Measurements from ENCODE around the gene NOD1.

Gene NOD1

DNA sequence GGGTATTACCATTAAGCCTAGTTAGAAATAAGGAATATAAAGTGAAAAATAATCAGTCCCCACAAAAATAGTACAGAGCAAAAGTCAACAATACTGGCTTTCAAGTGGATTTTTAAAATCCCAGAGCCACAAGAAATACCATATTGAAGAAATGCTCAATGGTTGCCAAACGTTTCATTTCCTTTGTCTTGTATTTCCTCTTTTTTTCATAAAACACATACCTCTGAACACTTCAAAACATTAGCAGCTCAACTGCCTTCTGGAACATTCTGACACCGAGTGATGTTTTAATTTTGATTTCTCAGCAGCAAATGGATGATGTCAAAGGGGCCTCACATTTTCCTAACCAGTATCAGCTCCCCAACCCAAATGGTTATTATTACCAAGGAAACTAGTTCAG lies 10.5 kb downstream of the NOD1 start:
- FAIRE-seq = no peak
- DNase-seq (ENCODE audit: insufficient read length, low spot score) = no peak
- TF ChIP-seq POLR2A (IDR thresholded peaks at IDR 0.05; ENCODE audit: low read depth, low read length) = no peak

DNA sequence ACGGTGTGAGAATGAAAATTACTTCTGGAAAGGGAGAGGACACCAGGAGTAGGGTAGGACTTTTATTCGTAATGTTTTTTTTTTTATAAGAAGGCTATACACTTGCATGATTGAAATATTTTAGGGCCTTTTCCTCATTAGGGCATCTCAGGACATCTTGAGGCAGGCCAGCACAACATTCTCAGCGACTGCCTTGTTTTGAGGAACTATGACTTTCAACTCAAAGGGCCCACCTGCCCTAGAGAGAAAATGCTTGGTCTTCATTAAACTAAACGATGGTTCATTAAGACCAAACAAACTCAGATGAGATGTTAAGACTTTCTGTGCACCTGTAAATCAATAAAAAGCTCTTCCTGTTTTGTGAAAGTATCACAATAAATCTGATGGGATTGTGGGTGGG lies 11.3 kb downstream of the NOD1 start:
- no peak for DNase-seq (ENCODE audit: insufficient read length, low spot score)
- TF ChIP-seq POLR2A (IDR thresholded peaks at IDR 0.05; ENCODE audit: low read depth, low read length) = no peak
- FAIRE-seq = no peak

DNA sequence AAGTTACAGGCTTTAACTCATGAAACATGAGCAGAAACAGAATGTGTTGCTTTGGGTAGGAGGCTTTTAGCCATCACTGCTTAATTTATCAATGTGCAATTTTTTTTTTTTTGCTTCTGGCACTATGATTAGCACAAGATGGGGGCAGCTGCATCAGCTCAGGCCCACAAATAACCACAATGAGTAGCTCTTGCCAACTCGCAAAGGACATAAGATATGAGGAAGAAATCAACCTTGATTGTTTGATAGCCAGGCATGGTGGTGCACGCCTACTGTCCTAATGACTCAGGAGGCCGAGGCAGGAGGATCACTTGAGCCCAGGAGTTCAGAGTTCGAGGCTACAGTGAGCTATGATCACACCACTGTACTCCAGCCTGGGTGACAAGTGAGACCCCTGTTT lies 12.3 kb downstream of the NOD1 start:
- FAIRE-seq (no peak), DNase-seq (ENCODE audit: insufficient read length, low spot score) (no peak)

DNA sequence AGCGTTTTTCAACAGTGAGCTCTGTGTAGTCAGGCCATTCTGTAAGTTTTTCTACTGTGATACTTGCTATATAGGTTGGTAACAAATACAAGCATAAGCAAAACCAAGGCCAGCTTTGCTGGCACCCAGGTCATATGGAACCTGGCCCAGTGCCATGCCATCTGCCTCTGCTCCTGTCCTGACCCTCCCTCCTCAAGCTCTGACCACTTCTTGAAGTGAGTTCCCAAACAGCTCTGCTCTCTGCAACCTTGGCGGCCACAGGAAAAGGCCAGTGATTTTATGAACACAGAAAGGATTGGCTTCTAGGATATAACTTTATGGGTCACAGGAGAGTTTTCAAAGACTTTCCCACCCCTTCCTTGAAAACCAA lies 12.8 kb downstream of the NOD1 start:
- no peak for FAIRE-seq
- DNase-seq (ENCODE audit: insufficient read length, low spot score) = no peak
- no peak for TF ChIP-seq POLR2A (IDR thresholded peaks at IDR 0.05; ENCODE audit: low read depth, low read length)

More for the DNA sequence above, 12.3 kb downstream of the NOD1 start:
- TF ChIP-seq POLR2A (IDR thresholded peaks at IDR 0.05; ENCODE audit: low read depth, low read length) = no peak

DNA sequence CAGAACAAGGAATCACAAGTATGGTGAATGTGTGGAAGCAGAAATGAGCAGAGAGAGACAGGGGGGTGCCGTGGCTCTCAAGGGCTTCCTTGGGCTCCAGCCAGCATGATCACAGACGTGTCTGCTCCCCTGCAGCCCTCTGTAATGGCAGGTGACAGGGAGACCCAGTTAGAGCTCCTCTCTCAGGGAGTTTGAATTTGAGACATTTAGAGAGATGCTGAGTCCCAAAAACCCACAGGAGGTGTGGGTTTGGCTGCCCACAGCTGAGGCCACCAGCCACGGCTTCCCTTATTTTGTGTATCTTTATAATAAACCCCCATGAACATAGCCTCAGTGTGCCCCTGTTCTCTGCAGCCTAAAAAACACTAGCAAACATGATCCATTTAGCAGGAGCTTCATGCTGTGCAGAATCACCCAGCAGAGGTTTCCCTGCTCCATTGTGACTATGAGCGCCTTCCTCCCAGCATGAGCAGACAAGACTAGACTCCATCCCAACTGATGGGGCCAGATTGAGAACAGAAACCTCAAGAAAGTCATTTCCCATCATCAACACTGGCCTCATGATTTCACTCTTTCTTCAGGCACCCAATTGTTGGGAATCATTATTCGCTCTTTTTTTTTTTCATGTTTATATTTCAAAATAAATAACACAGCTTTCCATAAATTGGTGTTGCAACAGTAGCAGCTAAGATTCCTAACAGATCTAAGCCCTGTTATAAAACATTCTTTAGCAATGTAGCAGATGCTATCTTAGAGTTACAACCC lies 13.4 kb downstream of the NOD1 start:
- DNase-seq (ENCODE audit: insufficient read length, low spot score) (no peak), FAIRE-seq (no peak)
- TF ChIP-seq POLR2A (IDR thresholded peaks at IDR 0.05; ENCODE audit: low read depth, low read length) = no peak

DNA sequence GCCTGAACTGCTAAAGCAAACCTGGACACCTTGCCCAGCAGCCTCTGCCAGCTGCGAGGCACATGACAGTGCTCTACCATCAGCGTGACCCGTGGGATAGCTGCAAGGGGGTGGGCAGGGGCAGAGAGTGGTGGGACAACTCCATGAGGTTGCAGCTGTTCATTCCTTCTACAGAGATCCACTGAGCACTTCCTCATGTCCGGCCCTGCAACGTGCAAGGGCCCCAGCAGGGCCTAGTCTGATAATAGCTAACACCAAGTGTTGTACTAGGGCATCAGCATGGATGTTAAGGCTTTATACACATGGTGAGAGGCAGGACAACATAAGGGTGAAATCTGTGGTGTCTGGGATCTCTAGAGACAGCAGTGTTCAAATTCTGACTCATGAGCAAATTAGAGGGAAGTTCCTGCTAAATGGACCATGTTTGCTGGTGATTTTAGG lies 14.3 kb downstream of the NOD1 start:
- TF ChIP-seq POLR2A (IDR thresholded peaks at IDR 0.05; ENCODE audit: low read depth, low read length) = no peak
- no peak for DNase-seq (ENCODE audit: insufficient read length, low spot score)

DNA sequence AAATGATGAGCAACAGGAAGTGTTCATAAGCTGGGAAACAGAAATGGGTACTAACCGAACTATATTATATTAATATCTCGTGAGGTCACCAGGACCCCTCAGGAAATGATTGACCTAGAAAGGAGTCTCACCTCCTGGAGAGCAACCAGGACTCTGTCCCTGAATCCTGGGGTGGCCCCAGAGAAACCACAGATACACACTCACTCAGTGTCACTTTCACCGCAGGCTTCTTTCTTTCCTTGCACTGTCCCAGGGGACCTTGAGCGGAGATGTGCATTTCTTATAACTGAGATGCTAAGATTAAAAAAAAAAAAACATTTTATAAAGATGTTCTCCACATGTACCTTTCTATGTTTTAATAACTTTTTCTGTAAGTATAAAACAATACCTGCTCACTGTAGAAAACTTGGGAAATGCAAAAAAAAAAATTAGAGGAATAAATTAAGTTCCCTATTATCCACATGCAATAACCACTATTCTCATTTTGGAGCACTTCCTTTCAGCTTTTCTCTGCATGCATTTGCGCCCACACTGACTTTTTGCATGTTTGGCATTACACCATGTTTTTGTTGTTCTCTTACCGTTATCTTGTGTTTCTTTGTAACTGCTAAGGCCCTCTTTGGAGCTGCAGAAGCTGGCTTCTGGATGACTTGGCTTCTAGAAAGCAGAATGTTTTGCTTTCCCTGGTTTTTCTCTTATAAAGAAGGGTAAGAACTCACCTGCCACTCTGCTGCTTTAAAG lies 15.0 kb downstream of the NOD1 start:
- no peak for DNase-seq (ENCODE audit: insufficient read length, low spot score)
- TF ChIP-seq POLR2A (IDR thresholded peaks at IDR 0.05; ENCODE audit: low read depth, low read length) = no peak
- FAIRE-seq = no peak

More for the DNA sequence above, 14.3 kb downstream of the NOD1 start:
- FAIRE-seq = no peak

DNA sequence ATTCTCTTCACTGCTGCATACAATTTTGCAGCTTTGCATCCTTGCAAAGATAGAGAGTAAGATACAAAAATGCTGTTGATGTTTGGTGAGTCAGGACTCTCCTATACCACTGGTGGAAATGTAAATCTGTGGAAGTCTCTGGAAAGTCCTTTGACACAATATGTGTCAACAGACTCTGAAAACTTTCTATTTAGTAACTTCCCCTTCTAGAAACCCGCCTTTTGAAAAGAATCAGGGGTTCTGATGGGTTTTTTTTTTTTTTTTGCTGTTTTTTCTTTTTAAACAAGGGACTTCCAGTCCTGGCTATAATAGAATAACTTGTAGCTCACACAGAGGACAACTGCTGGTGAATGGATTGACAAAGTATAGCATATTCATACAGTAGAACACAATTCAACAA lies 16.4 kb downstream of the NOD1 start:
- FAIRE-seq = no peak
- no peak for DNase-seq (ENCODE audit: insufficient read length, low spot score)
- TF ChIP-seq POLR2A (IDR thresholded peaks at IDR 0.05; ENCODE audit: low read depth, low read length) = no peak

DNA sequence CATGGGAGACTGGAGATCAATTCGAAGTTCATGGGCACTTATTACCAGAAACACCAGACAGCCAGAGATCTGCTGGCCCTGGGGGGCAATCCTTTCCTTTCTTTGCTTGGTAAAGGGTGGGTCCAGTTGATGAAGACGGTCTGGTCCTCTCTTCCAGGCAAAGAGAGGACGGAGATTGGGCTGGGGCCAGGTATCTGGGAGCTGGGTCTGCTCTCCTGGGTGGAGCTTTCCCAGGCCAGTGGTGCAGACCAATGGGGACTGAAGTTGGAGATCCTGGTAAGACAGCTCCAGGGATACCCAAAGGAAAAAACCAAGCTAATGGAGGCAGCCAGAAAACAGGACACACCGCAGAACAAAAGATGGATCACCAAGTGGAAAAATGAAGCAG lies 18.3 kb downstream of the NOD1 start:
- TF ChIP-seq POLR2A (IDR thresholded peaks at IDR 0.05; ENCODE audit: low read depth, low read length) = no peak
- no peak for FAIRE-seq
- DNase-seq (ENCODE audit: insufficient read length, low spot score) = peak; percentile 26

DNA sequence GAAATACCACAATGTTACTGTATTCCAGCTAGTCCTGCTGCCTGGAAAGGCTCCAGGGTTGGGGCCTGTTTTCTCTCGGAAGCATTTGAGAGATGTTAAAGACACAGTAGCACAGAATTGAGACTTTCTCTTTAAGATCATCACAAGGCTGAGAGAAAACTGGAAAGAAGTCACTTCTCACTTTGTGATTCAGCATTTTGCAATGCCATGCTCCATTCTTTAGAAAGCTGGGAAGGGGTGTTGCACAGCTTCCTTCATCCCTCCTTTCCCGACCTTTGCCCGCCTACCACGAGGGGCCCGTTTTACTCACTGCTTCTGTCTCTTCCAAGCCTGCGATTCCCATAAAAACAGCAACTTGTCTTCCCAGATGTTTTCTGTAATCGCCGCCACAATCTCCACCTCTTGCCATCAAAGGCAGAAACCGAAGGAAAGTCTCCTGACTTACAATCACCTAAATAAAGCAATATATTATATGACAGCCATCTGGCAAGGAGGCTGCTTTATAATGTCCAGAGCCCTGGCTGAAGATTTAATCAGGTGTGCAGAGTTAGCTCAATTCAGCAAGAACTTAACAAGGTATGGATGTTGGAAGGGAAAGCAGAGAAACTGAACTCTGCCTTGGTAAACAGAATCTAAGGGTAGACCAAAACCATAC lies 18.9 kb downstream of the NOD1 start:
- DNase-seq (ENCODE audit: insufficient read length, low spot score) (peak; percentile 84), FAIRE-seq (peak; percentile 75)
- no peak for TF ChIP-seq POLR2A (IDR thresholded peaks at IDR 0.05; ENCODE audit: low read depth, low read length)

DNA sequence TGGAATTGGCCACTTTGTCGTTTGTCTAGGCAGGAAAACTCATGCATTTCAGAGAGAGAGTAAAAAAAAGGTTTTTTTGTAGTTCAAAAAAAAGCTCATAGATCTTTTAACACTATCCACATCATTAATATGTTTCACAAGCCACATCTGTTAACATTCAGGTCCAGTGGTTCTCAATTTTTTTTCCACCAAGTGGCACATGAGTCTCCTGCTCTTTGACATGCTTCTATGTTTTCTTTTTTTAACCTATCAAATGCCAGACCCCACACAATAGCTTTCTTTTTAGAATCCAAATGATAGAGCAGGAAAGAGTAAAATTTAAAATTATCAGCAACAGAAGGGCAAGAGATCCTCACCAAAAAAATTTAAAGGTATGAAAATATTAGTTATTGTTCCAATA lies 20.3 kb downstream of the NOD1 start:
- TF ChIP-seq POLR2A (IDR thresholded peaks at IDR 0.05; ENCODE audit: low read depth, low read length) = no peak

DNA sequence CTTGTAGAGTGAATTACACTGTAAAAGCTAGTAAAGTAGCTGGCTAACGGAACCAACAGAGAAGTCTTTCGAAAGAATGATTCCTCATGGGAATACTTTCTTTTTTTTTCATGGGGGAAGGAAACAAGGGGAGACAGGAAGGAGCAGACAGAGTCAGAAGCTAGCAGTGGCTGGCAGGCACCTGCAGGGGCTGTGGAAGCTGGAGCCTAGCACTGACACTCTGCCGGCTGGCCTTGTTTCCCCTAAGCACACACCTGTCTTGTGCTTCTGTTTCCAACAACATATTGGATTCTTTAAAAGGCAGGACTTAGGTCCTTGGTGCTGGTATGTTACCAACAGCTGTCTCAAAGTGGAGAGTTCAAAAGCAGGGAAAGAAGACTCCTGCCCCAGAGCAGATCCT lies 24.7 kb downstream of the NOD1 start:
- FAIRE-seq = no peak
- DNase-seq (ENCODE audit: insufficient read length, low spot score) = no peak
- no peak for TF ChIP-seq POLR2A (IDR thresholded peaks at IDR 0.05; ENCODE audit: low read depth, low read length)

More for the DNA sequence above, 20.3 kb downstream of the NOD1 start:
- DNase-seq (ENCODE audit: insufficient read length, low spot score) (no peak), FAIRE-seq (no peak)

DNA sequence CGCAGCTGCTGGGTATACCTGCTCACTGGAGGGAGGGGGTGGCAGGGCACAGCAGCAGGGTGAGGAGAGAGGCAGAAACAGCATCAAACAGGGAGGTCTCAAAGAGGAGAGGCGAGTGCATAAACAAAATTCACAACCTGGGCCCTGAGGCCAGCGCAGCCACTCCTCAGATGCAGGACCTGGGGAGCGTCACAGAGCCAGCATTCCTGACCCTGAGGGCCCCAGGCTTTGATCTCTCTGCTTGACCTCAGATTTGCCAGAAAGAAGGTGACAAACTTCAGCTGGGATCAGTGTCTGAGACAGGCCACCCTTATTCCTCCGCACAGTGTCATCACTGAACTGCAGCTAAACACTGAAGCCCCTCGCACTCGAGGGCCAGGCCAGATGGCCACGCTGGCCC lies 25.6 kb downstream of the NOD1 start:
- FAIRE-seq (no peak), DNase-seq (ENCODE audit: insufficient read length, low spot score) (no peak)
- no peak for TF ChIP-seq POLR2A (IDR thresholded peaks at IDR 0.05; ENCODE audit: low read depth, low read length)

DNA sequence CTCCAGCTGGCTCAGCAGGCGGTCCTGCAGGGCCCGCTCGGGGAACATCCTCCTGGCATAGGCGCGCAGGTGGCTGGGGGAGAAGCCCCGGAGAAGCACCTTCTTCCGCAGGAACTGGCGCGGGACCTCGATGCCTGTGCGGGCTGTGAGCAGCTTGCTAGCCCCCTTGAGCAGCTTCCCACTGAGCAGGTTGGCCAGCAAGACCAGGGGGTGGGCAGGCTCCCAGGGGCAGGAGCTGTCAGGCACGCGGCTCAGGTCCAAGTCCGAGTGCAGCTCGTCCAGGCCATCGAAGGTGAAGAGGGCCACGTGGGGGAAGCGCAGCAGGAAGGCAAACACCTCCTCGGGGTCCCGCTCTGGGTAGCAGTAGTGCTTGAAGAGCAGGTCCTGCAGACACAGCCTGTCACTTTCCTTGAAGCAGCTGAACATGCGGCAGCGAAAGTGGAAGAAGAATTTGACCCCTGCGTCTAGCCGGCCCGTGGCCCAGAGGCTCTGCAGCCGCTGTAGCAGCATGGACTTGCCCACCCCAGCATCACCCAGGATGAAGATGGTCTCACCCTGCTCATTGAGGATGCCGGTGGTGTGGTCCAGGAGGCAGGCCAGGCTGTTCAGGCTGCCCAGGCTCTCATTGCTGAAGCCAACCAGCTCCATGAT lies 26.2 kb downstream of the NOD1 start:
- TF ChIP-seq POLR2A (IDR thresholded peaks at IDR 0.05; ENCODE audit: low read depth, low read length) = no peak
- no peak for DNase-seq (ENCODE audit: insufficient read length, low spot score)
- no peak for FAIRE-seq

All from H54 (cell line).